Ramos (cell line): ENCODE results near the gene HLA-DPA1.
"Not testable (repeated sequence)": the region's sequence is repeated elsewhere in the genome, so short reads cannot be mapped to it uniquely, and the experiment has no call there.

ENCODE experiments used
- in situ Hi-C: fragments of 300-500 bp; cut with MboI; formaldehyde crosslinking; loops from one replicate; pipeline ENCODE4 v1.14.3; 2022; ENCODE audit warnings: low sequenced_read_pairs; ENCODE audit not compliant: unreplicated experiment

The HLA-DPA1 gene

GRCh38 chr6:33069021-33069738, 4.3 kb downstream of the HLA-DPA1 start:
- in situ Hi-C loops = no loop called here

GRCh38 chr6:33066917-33067521, 6.4 kb downstream of the HLA-DPA1 start:
- in situ Hi-C loops = no loop called here

- in situ Hi-C loops = no loop called here
Observed at GRCh38 chr6:33065312-33065711, 8.1 kb downstream of the HLA-DPA1 start.

GRCh38 chr6:33064723-33065122, 8.7 kb downstream of the HLA-DPA1 start:
- in situ Hi-C loops = no loop called here

GRCh38 chr6:33063435-33063834, 10.0 kb downstream of the HLA-DPA1 start:
- in situ Hi-C loops = not testable (repeated sequence)

- in situ Hi-C loops = no loop called here
Observed at GRCh38 chr6:33061987-33062386, 11.5 kb downstream of the HLA-DPA1 start.

GRCh38 chr6:33057222-33058150, 16.0 kb downstream of the HLA-DPA1 start:
- in situ Hi-C loops = no loop called here

GRCh38 chr6:33053230-33053629, 20.2 kb downstream of the HLA-DPA1 start:
- in situ Hi-C loops = no loop called here

GRCh38 chr6:33052627-33053026, 20.8 kb downstream of the HLA-DPA1 start:
- in situ Hi-C loops = no loop called here

- in situ Hi-C loops = no loop called here
Observed at GRCh38 chr6:33050014-33050810, 23.2 kb downstream of the HLA-DPA1 start.

GRCh38 chr6:33049323-33050013, 24.0 kb downstream of the HLA-DPA1 start:
- in situ Hi-C loops = no loop called here

- in situ Hi-C loops = no loop called here
Observed at GRCh38 chr6:33040157-33040556, 33.3 kb downstream of the HLA-DPA1 start.

GRCh38 chr6:33036535-33036934, 36.9 kb downstream of the HLA-DPA1 start:
- in situ Hi-C loops = no loop called here

- in situ Hi-C loops = no loop called here
Observed at GRCh38 chr6:33034554-33034953, 38.9 kb downstream of the HLA-DPA1 start.

- in situ Hi-C loops = no loop called here
Observed at GRCh38 chr6:33030245-33030644, 43.2 kb downstream of the HLA-DPA1 start.

- in situ Hi-C loops = no loop called here
Observed at GRCh38 chr6:33029328-33030184, 43.9 kb downstream of the HLA-DPA1 start.

- in situ Hi-C loops = no loop called here
Observed at GRCh38 chr6:33028220-33028849, 45.1 kb downstream of the HLA-DPA1 start.

GRCh38 chr6:33024521-33024920, 48.9 kb downstream of the HLA-DPA1 start:
- in situ Hi-C loops = no loop called here
